ENCODE measurements around the gene BORCS5. TPM values are rescaled to one million over a fixed set of nuclear protein-coding genes. Genes with fewer than 3 reads are reported as not detected.

The BORCS5 gene
- total RNA-seq, 4 donors from 2014 or later, result 8.3 to 22.7 (median 15.3) TPM

- DNase-seq, result no peak
- H3K36me3 ChIP-seq, result no peaks in the 10 kb centered on the region
- no peak for TF ChIP-seq POLR2A (IDR thresholded peaks at IDR 0.05)
- TF ChIP-seq CTCF (IDR thresholded peaks at IDR 0.05), result no peak
- H3K4me3 ChIP-seq, result no peak overlapping the region
- H3K27ac ChIP-seq, result peak overlapping the region in 1 of 4 donors; percentile 7
- no peaks in the 10 kb centered on the region for H3K27me3 ChIP-seq
- H3K4me1 ChIP-seq, result no peaks in the 10 kb centered on the region
- no peaks in the 10 kb centered on the region for H3K9me3 ChIP-seq
These were observed 9.1 kb downstream of the BORCS5 start for GRCh38 chr12:12365931-12366431.

DNA sequence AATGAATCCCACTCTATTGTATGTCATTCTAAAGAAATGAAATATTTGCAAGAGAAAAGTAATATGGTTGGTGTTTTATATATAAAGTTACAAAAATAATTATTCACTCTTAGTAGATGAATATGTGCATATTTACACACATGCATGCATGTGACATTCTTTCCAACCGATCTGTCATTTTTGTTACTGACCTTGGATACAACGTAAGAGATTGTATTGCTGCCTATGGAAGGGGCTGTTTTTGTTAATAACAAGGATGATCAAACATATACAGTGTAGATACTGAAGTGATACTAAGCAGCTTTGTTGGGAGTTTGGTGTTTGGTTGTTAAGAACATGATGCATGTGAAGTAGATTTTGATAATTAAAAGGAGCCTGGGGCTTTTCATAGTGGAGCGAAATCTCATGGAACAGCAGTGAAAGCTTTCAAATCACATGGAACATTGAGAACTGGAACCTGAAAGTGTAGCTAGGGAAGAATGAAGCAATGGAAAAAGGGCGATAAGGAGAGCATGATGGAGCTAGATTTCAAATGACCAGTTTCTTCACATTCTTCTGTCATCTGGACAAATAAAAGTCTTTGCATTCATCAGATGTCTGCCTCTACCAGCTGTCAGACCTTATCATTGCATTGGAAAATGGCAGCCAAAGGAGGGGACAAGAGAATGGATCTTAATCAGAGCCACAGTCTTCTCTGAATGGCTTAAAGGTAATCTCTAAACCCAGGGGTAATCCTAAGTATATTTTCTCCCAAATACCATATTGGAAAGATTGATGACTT is 10.0 kb downstream of the BORCS5 start:
- H3K27me3 ChIP-seq, result no peaks in the 10 kb centered on the region
- no peak overlapping the region for H3K4me3 ChIP-seq
- DNase-seq, result no peak
- H3K9me3 ChIP-seq, result no peaks in the 10 kb centered on the region
- H3K36me3 ChIP-seq, result no peaks in the 10 kb centered on the region
- H3K27ac ChIP-seq, result no peak overlapping the region
- TF ChIP-seq CTCF (IDR thresholded peaks at IDR 0.05), result no peak
- TF ChIP-seq POLR2A (IDR thresholded peaks at IDR 0.05), result no peak
- no peaks in the 10 kb centered on the region for H3K4me1 ChIP-seq

GRCh38 chr12:12367482-12367998 is 10.7 kb downstream of the BORCS5 start:
- Histone ChIP-seq H3K36me3 (no peaks in the 10 kb centered on the region), H3K4me3 (no peak overlapping the region), H3K27me3 (no peaks in the 10 kb centered on the region), H3K4me1 (no peaks in the 10 kb centered on the region), H3K27ac (no peak overlapping the region), H3K9me3 (no peaks in the 10 kb centered on the region)
- no peak for DNase-seq
- no peak for TF ChIP-seq POLR2A (IDR thresholded peaks at IDR 0.05)
- no peak for TF ChIP-seq CTCF (IDR thresholded peaks at IDR 0.05)

- no peak for TF ChIP-seq CTCF (IDR thresholded peaks at IDR 0.05)
- no peak for TF ChIP-seq POLR2A (IDR thresholded peaks at IDR 0.05)
- Histone ChIP-seq H3K4me1 (no peaks in the 10 kb centered on the region), H3K27ac (peak overlapping the region in 1 of 4 donors; percentile 29), H3K27me3 (no peaks in the 10 kb centered on the region), H3K4me3 (no peak overlapping the region), H3K36me3 (no peaks in the 10 kb centered on the region), H3K9me3 (no peaks in the 10 kb centered on the region)
- no peak for DNase-seq
These were observed 16.3 kb downstream of the BORCS5 start for GRCh38 chr12:12372946-12373722.

GRCh38 chr12:12376646-12377448 is 20.0 kb downstream of the BORCS5 start:
- no peak overlapping the region for H3K4me3 ChIP-seq
- TF ChIP-seq POLR2A (IDR thresholded peaks at IDR 0.05) (no peak), CTCF (IDR thresholded peaks at IDR 0.05) (peak; percentile 52 to 97 (median 92))
- no peak for DNase-seq
- no peaks in the 10 kb centered on the region for H3K36me3 ChIP-seq
- no peaks in the 10 kb centered on the region for H3K9me3 ChIP-seq
- H3K27ac ChIP-seq, result peak overlapping the region in 1 of 4 donors; percentile 6
- H3K4me1 ChIP-seq, result peaks cover 0 to 10% (median 0%) of the 10 kb centered on the region in 4 donors
- no peaks in the 10 kb centered on the region for H3K27me3 ChIP-seq
